Measurements from ENCODE around the gene ITM2C.

ITM2C gene

DNA sequence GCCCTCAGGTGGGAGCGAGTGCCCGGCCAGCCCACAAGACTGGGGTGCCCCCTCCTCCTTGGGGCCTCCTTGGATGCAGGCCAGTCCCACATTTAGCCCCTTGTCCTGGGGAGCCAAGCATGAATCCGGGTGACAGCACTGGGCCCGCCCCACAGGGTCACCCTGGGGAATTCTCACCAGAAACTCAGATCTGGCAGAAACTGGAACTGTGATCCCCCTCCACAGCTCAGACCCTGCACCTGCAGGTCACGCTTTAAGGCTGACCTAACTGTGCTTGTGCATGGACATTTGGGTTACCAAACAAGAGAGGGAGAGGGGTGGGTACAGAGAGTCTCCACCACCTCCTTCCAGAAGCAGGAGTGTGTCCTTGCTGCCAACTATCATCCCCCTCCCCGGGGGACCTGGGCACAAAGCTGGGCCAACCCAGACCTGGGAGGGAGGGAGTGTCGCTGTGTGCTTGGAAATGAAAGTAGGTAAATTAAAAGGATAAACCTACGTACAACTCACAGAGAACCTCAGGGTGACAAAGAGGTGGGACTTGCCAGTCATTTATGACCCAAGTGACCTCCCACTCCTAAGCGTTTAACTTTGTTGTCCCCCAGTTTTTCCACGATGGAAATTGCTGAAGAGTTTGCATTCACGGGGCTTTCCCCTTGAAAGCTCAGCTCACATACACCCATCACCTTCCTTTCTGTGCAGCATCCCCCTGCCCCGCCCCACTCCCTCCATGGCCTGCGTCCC is 9.1 kb downstream of the ITM2C start:
- DNase-seq (ENCODE audit: low read depth): no peak

DNA sequence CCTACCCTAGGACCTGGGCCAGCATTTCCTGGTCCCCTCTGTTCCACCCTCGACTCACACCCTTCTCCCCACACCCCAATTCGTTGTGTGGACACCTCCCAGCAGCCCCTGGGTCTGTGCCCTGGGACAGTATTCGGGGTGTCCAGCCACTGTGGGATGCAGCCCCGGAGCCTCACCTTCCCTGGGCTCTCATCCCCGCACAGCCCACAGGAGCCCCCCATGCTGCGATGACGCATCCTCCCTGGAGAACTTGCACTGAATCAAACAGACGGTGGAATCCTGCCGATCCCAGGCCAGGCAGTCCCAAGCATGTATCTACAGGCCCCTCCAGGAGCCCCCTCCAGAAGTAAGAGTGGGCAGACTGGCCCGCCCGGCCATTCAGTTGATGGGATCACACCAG is 9.7 kb downstream of the ITM2C start:
- no peak for DNase-seq (ENCODE audit: low read depth)

DNA sequence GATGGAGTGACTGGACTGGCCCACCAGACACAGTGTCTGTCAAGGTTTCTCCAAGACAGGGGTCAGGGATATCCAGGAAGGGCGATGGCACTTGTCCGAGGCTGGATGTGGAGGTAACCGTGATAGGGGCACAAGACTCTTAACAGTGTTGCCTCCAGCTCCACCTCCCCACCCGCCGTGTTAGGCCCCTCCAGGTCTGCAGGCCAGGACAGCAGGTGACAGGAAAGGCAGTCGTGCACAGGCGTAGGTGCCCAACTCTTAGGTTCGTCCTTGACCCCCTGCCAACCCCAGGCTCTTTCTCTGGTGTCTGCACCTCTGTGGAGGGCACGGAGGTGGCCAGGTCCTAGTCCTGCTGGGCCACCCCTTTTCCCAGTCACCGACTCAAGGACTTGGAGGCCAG is 10.1 kb downstream of the ITM2C start:
- no peak for DNase-seq (ENCODE audit: low read depth)

DNA sequence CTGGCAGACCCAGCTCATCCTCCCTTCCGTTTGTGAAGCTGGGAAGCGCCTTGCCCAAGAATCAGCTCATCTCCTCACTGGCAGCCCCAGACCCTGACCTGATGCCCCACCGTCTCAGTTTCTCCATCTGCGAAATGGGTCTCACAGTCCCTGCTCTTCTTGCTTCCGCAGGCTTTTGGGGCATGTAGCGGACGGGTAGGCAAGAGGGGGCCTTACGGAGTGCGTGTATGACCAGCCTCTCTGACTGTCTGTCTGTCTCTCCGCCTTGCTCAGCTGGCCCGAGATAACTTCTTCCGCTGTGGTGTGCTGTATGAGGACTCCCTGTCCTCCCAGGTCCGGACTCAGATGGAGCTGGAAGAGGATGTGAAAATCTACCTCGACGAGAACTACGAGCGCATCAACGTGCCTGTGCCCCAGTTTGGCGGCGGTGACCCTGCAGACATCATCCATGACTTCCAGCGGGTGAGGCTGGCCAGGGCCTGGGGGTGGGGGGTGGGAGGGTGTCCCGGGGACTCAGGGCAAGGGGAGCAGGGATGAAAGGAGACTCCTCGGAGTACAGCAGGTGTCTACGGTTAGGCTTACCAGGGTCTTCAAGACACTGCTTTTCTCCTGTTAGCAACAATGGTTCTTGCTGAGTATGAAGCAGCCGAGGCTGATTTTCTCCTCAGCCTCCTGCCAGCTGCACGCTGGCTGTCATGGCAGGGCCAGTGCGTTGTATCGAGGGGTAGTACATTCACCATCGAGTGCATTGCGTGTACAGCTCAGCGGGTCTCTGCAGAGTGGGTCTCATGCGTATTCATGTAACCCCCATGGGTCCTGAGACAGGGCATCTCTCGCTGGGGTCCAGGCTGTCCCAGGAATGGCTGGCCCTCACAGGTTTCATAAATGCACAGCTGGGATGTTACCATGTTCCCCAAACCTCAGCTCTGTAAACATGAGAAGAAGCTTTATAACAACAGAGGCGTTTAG is 10.9 kb downstream of the ITM2C start:
- no peak for DNase-seq (ENCODE audit: low read depth)

DNA sequence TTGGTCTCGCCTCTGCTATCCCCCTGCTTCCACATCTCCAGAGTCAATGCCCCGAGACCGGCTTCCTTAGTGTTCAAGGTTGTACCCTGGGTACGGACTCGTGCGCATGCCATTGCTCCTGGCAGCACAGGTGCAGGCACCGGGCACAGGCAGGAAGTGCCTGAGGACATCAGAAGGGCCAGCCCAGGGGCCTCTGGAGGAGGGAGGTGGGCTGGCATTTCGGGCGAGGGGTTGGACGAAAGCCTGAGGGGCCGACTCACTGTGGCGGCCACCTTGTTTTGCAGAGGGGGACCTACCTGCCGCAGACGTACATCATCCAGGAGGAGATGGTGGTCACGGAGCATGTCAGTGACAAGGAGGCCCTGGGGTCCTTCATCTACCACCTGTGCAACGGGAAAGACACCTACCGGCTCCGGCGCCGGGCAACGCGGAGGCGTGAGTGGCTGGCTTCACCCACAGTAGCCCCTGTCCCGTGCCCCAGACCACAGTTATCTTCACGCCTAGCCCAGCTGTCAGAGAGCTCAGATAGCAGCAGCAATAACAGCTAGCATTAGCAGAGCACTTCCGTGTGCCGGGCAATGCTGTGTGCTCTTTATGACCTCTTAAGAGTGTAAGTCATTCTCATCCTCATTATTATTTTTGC is 12.5 kb downstream of the ITM2C start:
- no peak for DNase-seq (ENCODE audit: low read depth)

DNA sequence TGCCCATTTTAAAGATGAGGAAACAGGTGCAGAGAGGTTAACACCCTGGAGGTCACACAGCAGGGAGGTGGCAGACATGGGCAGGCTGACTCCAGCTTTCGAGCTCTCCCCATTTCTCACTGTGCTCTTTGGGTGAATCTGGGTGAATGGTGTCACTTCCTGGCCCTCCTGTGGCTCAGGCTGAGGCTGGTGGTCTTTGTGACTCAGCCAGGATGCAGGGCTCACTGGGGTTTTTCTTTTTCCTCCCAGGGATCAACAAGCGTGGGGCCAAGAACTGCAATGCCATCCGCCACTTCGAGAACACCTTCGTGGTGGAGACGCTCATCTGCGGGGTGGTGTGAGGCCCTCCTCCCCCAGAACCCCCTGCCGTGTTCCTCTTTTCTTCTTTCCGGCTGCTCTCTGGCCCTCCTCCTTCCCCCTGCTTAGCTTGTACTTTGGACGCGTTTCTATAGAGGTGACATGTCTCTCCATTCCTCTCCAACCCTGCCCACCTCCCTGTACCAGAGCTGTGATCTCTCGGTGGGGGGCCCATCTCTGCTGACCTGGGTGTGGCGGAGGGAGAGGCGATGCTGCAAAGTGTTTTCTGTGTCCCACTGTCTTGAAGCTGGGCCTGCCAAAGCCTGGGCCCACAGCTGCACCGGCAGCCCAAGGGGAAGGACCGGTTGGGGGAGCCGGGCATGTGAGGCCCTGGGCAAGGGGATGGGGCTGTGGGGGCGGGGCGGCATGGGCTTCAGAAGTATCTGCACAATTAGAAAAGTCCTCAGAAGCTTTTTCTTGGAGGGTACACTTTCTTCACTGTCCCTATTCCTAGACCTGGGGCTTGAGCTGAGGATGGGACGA is 13.2 kb downstream of the ITM2C start:
- no peak for DNase-seq (ENCODE audit: low read depth)

DNA sequence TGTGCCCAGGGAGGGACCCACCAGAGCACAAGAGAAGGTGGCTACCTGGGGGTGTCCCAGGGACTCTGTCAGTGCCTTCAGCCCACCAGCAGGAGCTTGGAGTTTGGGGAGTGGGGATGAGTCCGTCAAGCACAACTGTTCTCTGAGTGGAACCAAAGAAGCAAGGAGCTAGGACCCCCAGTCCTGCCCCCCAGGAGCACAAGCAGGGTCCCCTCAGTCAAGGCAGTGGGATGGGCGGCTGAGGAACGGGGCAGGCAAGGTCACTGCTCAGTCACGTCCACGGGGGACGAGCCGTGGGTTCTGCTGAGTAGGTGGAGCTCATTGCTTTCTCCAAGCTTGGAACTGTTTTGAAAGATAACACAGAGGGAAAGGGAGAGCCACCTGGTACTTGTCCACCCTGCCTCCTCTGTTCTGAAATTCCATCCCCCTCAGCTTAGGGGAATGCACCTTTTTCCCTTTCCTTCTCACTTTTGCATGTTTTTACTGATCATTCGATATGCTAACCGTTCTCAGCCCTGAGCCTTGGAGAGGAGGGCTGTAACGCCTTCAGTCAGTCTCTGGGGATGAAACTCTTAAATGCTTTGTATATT is 14.0 kb downstream of the ITM2C start:
- no peak for DNase-seq (ENCODE audit: low read depth)

DNA sequence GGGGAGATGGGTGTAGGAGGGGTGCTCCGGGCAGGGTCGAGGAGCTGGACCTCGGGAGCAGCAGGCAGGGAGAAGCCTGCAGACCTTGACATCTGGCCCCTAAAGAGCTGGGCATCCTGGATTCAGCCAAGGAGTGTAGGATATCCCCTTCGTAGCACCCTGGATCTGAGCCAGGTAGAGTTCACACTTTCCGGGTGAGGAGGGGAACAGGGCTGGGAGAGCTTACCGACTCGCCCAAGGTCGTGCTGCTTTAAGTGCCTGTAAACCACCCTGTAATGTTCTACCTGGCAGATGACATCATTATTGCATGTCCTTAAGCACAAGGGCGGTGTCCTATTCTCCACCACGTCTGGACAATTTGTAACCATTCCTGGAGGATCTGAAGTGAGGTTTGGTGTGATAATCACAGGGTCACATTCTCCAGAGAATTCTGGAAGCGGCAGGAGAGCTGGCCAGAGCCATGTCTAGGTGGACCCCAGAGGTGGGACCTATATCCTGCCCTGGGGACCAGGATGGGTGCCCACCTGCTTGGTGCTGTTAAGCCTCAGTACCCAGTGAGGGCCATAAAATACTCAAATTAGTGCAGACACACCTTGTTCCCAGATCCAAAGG is 14.6 kb downstream of the ITM2C start:
- DNase-seq (ENCODE audit: low read depth): no peak

DNA sequence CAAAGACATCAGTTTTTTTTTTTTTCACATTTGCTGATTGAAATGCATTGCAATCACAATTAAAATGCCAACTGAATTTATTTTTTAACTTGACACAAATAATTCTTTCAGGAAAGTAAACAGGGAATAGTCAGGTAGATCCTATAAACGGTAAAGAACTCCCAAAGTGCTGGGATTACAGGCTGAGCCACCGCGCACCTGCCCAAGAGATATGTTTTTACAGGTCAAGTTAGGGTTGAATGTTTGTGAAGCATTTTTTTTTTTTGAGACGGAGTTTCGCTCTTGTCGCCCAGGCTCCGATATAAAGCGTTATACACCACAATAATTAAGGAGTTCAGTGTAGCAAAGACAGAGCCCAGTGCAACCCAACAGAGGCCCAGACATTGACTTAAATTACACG is 15.1 kb downstream of the ITM2C start:
- DNase-seq (ENCODE audit: low read depth): no peak

DNA sequence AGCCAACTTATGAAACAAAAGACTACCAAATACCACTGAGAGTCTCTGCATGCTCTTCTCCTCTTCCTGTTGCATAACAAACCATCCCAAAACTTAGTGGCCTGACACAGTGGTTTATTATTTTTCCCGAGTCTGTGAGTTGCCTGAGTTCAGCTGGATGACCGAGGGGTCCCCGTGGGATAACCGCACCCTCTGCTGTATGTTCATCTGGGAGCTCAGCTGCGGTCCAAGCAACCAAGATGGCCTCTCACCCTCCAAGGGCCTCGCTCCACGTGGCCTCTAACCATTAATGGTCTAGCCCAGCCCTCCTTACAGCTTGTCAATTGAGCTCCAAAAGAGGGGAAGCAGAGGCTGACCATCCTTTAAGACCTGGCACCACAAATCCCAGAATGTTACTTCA is 17.1 kb downstream of the ITM2C start:
- DNase-seq (ENCODE audit: low read depth): no peak

DNA sequence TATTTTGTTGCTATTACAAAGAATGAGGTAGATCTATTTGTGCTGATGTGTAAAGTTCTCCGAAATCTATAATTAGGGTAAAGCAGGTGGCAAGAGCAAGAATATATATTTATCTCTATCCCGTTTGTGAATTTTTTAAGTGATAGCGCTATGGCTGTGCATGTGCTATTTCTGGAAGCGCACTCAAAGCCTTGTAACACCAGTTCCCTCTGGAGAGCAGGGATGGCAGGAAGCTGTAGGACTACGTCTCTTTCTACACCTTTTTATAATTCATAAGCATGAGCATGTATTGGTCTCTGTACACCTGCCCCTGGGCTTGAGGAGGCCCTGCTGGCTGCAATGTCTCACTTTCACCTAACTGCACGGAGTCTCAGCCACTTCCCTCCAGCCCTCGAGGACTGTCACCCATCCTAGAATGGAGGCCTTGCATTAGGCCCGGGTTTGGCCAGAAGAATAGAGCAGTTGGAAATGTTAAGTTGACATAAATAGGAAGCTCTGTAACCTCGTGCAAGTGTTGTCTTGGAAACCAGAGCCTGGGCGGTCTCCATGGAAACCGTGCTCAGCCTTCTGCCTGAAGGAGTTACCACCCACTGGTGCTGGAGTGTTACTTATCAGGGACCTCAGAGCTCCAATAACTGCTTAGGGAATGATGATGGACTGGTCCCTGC is 20.9 kb downstream of the ITM2C start:
- DNase-seq (ENCODE audit: low read depth): peak; percentile 9

DNA sequence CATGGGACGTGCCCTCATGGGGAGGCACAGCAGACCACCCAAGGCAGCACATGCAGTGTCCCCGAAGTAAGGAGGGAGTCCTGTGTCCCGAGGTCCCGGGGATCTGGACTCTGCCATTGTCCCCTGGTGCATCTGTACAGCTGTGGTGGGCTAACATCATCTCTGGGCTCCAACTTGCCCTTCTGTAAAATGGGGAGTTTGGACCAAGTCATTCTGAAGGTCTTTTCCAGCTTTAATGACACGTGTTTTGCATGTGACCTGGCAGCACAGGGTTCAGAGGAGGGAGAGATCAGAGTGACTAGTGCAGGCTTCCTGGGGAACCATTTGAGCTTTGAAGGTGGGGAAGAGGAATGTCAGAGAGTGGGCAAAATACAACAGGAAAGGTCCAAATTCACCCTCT is 21.5 kb downstream of the ITM2C start:
- DNase-seq (ENCODE audit: low read depth): no peak

DNA sequence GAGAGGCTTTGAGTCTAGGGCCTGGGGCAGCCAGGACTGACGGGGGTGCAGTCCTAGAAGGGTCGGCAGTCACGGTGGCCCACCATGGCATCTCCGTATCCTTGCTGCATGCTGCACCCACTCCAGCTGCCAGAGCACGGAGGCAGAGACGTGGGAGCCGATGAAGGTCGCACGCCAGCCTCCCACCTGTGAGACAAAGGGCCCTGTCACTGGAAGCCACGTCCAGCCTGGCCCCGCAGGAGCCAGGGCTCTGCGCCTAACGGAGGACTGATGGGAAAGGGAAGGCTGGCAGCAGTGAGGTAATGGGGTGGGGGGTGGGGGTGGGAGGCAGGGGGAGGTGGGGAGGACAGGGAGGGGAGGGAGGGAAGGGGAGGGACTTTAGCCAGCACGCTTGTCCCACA is 21.9 kb downstream of the ITM2C start:
- DNase-seq (ENCODE audit: low read depth): no peak

DNA sequence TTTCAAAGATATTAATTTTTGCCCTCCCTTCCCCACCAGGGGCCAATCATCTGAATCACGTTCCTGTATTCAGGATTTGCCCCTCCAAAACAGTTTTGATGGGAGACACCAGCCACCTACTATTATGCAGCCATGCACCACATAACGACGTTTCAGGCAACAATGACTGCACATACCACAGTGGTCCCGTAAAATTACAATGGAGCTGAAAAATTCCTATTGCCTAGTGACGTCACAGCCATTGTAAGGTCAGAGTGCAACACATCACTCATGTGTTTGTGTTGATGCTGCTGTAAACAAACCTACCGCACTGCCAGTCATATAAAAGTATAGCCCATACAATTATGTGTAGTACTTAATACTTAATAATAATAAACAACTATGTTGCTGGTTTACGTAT is 22.6 kb downstream of the ITM2C start:
- DNase-seq (ENCODE audit: low read depth): no peak

DNA sequence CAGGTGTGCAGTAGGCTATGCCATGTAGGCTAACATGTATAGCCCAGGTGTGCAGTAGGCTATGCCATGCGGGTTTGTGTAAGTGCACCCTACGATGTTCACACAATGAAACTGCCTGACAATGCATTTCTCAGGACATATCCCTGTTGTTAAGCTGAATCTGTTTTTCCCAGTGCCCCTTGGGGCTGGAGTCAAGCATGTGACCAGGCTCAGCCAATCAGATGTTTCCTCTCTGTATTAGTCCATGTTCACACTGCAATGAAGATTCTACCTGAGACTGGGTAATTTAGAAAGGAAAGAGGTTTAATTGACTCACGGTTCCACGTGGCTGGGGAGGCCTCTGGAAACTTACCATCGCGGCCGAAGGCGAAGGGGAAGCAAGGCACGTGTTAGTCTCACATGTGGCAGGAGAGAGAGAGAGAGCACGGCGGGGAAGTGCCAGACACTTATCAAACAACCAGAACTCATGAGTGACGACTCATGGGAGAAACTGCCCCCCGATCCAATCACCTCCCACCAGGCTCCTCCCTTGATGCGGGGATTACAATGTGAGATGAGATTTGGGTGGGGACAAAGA is 24.2 kb downstream of the ITM2C start:
- DNase-seq (ENCODE audit: low read depth): no peak

DNA sequence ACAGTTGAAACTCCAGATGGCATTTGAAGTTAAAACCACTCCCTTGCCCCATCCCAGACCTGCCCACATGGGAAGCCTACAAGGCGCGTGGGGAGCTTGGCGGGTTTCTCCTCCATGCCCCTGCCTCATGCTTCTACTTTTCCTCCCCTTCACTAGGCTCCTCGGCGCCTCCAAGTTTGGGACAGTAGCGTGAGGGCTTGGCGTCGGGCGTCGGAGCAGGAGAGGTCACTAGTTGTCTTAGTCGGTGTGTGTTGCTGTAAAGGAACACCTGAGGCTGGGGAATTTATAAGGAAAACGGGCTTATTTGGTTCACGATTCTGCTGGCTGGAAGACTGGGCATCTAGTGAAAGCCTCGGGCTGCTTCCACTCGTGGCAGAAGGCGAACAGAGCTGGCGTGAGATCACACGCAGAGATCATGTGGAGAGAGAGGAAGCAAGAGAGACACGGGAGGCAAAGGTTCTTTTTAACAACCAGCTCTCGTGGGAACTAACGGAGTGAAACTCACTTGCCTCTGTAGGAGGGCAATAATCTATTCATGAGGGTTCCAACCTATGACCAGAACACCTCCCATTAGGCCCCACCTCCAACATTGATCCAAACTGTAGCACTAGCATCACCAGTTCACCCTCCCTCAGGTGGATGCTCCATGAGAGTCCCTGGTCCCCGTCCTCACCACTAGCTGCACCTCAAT is 25.3 kb downstream of the ITM2C start:
- DNase-seq (ENCODE audit: low read depth): no peak

DNA sequence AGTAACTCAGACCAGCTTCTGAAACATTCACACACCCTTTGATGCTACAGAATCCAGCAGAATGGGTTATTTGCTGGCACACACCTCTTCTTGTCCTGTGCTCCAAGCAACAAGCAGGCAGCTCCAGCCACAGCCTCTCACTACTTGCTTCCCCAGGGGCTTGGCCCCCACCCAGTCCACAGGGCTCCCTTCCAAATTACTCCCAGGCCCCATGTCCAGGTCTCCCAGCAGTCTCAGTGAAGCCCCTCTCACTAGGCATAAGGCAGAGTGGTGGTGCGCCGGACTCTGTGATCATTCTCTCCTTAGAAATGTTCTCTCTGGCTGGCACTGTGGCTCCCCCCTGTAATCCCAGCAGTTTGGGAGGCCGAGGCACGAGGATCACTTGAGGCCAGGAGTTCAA is 25.9 kb downstream of the ITM2C start:
- DNase-seq (ENCODE audit: low read depth): no peak

DNA sequence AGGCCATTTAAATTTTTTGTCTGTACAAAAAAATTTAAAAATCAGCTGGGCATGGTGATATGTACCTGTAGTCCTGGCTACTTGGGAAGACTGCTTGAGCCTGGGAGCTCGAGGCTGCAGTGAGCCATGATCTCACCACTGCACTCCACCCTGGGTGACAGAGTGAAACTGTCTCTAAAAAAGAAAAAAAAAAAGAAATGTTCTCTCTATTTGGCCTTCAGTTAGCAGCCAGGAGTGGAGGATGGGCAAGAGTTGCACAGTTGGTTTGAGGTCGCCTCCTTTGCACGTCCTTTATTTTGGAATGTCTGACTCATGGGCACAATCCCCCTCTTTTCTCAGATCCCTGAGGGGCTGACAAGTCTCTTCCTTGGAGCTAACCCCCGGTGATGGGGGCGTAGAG is 26.3 kb downstream of the ITM2C start:
- DNase-seq (ENCODE audit: low read depth): no peak

DNA sequence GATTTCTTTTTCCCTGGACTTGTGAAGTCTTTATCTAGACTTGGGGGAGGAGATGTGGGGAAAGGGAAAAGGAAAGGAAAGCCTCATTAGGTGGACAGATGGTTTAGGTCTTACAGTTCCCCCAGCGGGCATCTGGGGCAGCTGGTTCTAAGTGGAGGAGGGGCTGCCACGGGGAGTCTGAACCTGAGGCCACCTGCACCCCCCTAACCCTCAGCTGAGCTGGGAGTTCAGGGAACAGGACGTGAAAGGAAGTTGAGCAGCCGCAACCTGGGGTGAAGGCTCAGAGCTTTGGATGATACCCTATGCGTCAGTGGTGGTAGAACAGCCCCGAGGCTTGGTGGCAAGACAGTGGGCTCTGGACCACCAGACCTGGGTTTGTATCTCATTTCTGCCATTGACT is 26.8 kb downstream of the ITM2C start:
- no peak for DNase-seq (ENCODE audit: low read depth)

DNA sequence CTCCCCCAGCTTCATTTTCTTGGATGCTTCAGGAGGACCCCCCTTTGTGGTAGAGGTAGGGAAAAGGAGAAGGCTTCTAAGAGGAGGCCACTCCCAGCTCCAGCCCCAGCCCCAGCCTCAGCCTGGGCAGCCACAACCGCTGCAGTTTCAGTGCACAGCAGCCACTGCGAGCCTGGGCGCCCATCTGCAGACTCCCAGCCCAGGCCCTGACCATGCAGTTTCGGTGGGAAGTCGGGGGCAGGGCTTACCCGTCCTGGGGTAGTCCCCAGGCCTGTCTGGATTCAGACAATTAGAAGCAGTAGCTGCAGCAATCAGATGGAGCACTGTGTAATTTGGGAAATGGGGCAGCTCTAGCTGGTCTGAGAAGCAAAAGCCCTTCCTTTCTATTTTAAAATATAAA is 28.6 kb downstream of the ITM2C start:
- DNase-seq (ENCODE audit: low read depth): no peak

Data from fibroblast of gingiva (primary cell).